Parathyroid adenoma (tissue), 2 donors: ENCODE results near the gene TTC28.

Experiments
- H2AFZ ChIP-seq: fragments of 300-600 bp; sonication (generic); one replicate; pipeline ENCODE4 v1.7.0; 2017; ENCODE audit warnings: antibody characterized with exemption, mild to moderate bottlenecking
- H3K27ac ChIP-seq: fragments of 300-600 bp; sonication (generic); one replicate; pipeline ENCODE4 v1.7.0; 2017
- H3K27me3 ChIP-seq: fragments of 300-600 bp; sonication (generic); one replicate; pipeline ENCODE4 v1.7.0; 2017; ENCODE audit warnings: low read length; ENCODE audit not compliant: control insufficient read depth, insufficient read depth
- H3K36me3 ChIP-seq: fragments of 300-600 bp; sonication (generic); one replicate; pipeline ENCODE4 v1.7.0; 2017; ENCODE audit warnings: low read length; ENCODE audit not compliant: control insufficient read depth, insufficient read depth
- H3K4me1 ChIP-seq: fragments of 300-600 bp; sonication (generic); one replicate; pipeline ENCODE4 v1.7.0; 2017; ENCODE audit warnings: control low read depth
- H3K4me2 ChIP-seq: fragments of 300-600 bp; sonication (generic); one replicate; pipeline ENCODE4 v1.7.0; 2017; ENCODE audit warnings: low read length
- H3K4me3 ChIP-seq: fragments of 300-600 bp; sonication (generic); one replicate; pipeline ENCODE4 v1.7.0; 2017; ENCODE audit warnings: low read depth, low read length
- H3K79me2 ChIP-seq: fragments of 300-600 bp; sonication (generic); one replicate; pipeline ENCODE4 v1.7.0; 2017; ENCODE audit warnings: control low read depth
- H3K9ac ChIP-seq: fragments of 300-600 bp; sonication (generic); one replicate; pipeline ENCODE4 v1.7.0; 2017; ENCODE audit warnings: mild to moderate bottlenecking
- H3K9me3 ChIP-seq: fragments of 300-600 bp; sonication (generic); one replicate; pipeline ENCODE4 v1.7.0; 2017; ENCODE audit warnings: low read length; ENCODE audit not compliant: control insufficient read depth
- CTCF ChIP-seq: fragments of 300-600 bp; sonication (generic); IDR thresholded peaks from one replicate; pipeline ENCODE4 v1.7.0; 2017; ENCODE audit warnings: antibody characterized with exemption, mild to moderate bottlenecking
- donor health status: primary hyperparathyroidism.

The TTC28 gene

GRCh38 chr22:28358312-28358711 is 321.3 kb downstream of the TTC28 start:
- Histone ChIP-seq H2AFZ (no peak overlapping the region), H3K27me3 (no peaks in the 10 kb centered on the region), H3K9me3 (no peaks in the 10 kb centered on the region), H3K4me2 (no peak overlapping the region), H3K36me3 (no peaks in the 10 kb centered on the region), H3K79me2 (no peaks in the 10 kb centered on the region), H3K27ac (no peak overlapping the region), H3K4me1 (no peaks in the 10 kb centered on the region), H3K9ac (no peak overlapping the region), H3K4me3 (no peak overlapping the region)
- TF ChIP-seq CTCF: no peak

GRCh38 chr22:28357193-28357592 is 322.4 kb downstream of the TTC28 start:
- Histone ChIP-seq H3K27me3 (no peaks in the 10 kb centered on the region), H3K27ac (no peak overlapping the region), H3K79me2 (no peaks in the 10 kb centered on the region), H3K4me2 (no peak overlapping the region), H3K36me3 (no peaks in the 10 kb centered on the region), H2AFZ (no peak overlapping the region), H3K9me3 (no peaks in the 10 kb centered on the region), H3K4me3 (no peak overlapping the region), H3K4me1 (no peaks in the 10 kb centered on the region), H3K9ac (no peak overlapping the region)
- no peak for TF ChIP-seq CTCF

- Histone ChIP-seq H3K4me3 (no peak overlapping the region), H3K27ac (no peak overlapping the region), H3K4me1 (no peaks in the 10 kb centered on the region), H3K79me2 (no peaks in the 10 kb centered on the region), H3K36me3 (no peaks in the 10 kb centered on the region), H3K9ac (no peak overlapping the region), H3K27me3 (no peaks in the 10 kb centered on the region), H3K4me2 (no peak overlapping the region), H3K9me3 (no peaks in the 10 kb centered on the region), H2AFZ (no peak overlapping the region)
- no peak for TF ChIP-seq CTCF
These were observed 328.2 kb downstream of the TTC28 start for GRCh38 chr22:28351476-28351875.

- TF ChIP-seq CTCF: no peak
- Histone ChIP-seq H3K36me3 (no peaks in the 10 kb centered on the region), H3K9ac (no peak overlapping the region), H3K4me1 (no peaks in the 10 kb centered on the region), H3K9me3 (no peaks in the 10 kb centered on the region), H3K27ac (no peak overlapping the region), H3K4me3 (no peak overlapping the region), H3K79me2 (no peaks in the 10 kb centered on the region), H3K4me2 (no peak overlapping the region), H3K27me3 (no peaks in the 10 kb centered on the region), H2AFZ (no peak overlapping the region)
These were observed 330.7 kb downstream of the TTC28 start for GRCh38 chr22:28348613-28349609.
